Glutamatergic neuron (in vitro differentiated cells): Measurements from ENCODE around the gene RGL3. TPM values are rescaled to one million over a fixed set of nuclear protein-coding genes. Genes with fewer than 3 reads are reported as not detected.

Experiments
- DNase-seq: peaks from one replicate; pipeline ENCODE4 v3.0.0; 2022
- H3K27ac Mint-ChIP-seq: one replicate; pipeline ENCODE4 v1.8.0; 2020; ENCODE audit warnings: mild to moderate bottlenecking, mixed read lengths, inconsistent platforms; ENCODE audit not compliant: unreplicated experiment
- H3K27me3 Mint-ChIP-seq: one replicate; pipeline ENCODE4 v1.8.0; 2020; ENCODE audit warnings: mild to moderate bottlenecking, moderate library complexity, mixed read lengths, inconsistent platforms; ENCODE audit not compliant: unreplicated experiment
- H3K36me3 Mint-ChIP-seq: one replicate; pipeline ENCODE4 v1.8.0; 2020; ENCODE audit warnings: mild to moderate bottlenecking, mixed read lengths, inconsistent platforms; ENCODE audit not compliant: unreplicated experiment
- H3K4me1 Mint-ChIP-seq: one replicate; pipeline ENCODE4 v1.8.0; 2020; ENCODE audit warnings: mild to moderate bottlenecking, low read depth, mixed read lengths, inconsistent platforms; ENCODE audit not compliant: unreplicated experiment
- H3K4me3 Mint-ChIP-seq: one replicate; pipeline ENCODE4 v1.8.0; 2020; ENCODE audit warnings: mild to moderate bottlenecking, mixed read lengths, inconsistent platforms; ENCODE audit not compliant: unreplicated experiment
- H3K9me3 Mint-ChIP-seq: one replicate; pipeline ENCODE4 v1.8.0; 2020; ENCODE audit warnings: mild to moderate bottlenecking, moderate library complexity, mixed read lengths, inconsistent platforms; ENCODE audit not compliant: unreplicated experiment
- CTCF ChIP-seq: fragments of 200-600 bp; sonication (generic); IDR thresholded peaks from one replicate; pipeline ENCODE4 v1.5.0; 2021; ENCODE audit not compliant: partially characterized antibody, unreplicated experiment
- total RNA-seq: library from RNA; stranded (reverse); fragmentation: NEBNext Ultra II Directional; extraction: Animal tissue kit (Norgen Biotek cat#: 25700); gene quantifications from one replicate; pipeline ENCODE4 v1.2.1, GENCODE V29; 2021; ENCODE audit not compliant: unreplicated experiment

RGL3 gene
- total RNA-seq, 1 donor from 2014 or later = 0.66 TPM

DNA sequence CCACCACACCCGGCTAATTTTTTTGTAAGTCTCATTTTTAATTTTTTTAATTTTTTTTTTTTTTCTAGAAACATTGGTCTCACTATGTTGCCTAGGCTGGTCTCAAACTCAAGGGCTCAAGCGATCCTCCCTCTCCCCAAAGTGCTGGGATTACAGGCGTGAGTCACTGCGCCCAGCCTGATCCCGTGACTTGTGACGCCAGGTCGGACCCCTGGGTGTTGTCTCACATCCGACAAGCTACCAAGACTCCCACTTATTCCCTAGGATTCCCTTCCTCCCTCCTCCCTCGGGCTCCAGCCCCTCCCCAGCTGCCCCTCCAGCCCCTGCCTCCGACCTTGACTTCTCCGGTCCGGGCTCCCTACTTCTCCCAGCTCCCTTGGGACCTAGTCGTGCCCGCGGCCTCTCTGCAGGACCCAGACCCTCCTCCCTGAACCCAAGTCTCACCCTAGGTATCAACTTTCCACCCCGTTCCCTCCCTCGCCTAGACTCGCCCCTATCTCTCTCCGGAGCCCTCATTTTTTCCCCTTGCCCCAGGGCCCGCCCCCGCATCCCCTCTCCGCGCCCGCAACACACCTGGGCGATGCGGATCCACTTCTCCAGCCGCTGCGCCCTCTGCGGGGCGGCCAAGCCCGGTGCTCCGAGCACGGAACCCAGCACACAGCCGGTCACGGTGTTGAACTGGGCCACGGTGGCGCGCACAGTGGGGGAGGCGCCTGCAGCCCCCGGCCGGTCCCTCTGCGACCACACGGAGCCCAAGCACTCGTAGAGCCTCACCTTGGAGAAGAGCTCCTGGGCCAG, 13.1 kb downstream of the RGL3 start:
- no peaks in the 10 kb centered on the region for H3K4me1 Mint-ChIP-seq
- H3K27ac Mint-ChIP-seq = no peak overlapping the region
- DNase-seq = no peak
- no peaks in the 10 kb centered on the region for H3K36me3 Mint-ChIP-seq
- TF ChIP-seq CTCF = no peak
- no peak overlapping the region for H3K4me3 Mint-ChIP-seq
- peaks cover 6% of the 10 kb centered on the region for H3K27me3 Mint-ChIP-seq
- peaks cover 3% of the 10 kb centered on the region for H3K9me3 Mint-ChIP-seq

DNA sequence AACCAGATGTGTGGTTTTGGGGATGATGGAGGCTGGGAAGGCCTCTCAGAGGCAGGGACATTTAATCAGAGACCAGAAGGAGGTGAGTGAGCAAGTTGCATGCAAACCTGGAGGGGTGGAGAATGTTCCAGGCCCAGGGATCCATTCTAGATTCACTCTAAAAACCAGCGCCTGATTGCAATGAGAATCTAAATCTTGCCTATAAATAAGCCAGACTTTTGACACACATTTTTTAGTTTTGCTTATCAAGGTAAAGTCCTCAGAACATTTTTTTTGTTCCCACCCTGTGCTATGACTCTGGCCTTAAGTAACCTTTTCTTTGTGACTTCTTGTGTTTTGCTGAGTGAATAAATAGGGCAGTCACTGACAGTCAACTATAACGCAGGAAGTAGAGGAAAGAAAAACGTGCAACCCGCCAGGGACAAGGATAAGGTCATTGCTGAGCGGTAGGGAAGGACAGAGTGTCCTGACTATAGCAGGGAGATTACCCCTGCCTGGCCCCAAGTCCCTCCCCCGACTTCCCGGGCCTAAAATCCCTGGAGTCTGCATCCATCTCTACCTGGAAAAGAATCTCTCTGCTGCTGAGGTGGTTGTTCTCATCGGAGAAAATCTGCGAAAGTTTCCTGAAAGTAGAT, 14.4 kb downstream of the RGL3 start:
- Mint-ChIP-seq H3K27me3 (peaks cover 6% of the 10 kb centered on the region), H3K4me3 (no peak overlapping the region), H3K4me1 (no peaks in the 10 kb centered on the region), H3K36me3 (no peaks in the 10 kb centered on the region), H3K9me3 (peaks cover 4% of the 10 kb centered on the region), H3K27ac (no peak overlapping the region)
- TF ChIP-seq CTCF = no peak
- no peak for DNase-seq

GRCh38 chr19:11401808-11402543, 17.1 kb downstream of the RGL3 start:
- Mint-ChIP-seq H3K9me3 (peaks cover 4% of the 10 kb centered on the region), H3K36me3 (no peaks in the 10 kb centered on the region), H3K27me3 (peaks cover 6% of the 10 kb centered on the region), H3K27ac (no peak overlapping the region), H3K4me1 (peaks cover 2% of the 10 kb centered on the region), H3K4me3 (no peak overlapping the region)
- TF ChIP-seq CTCF = no peak
- DNase-seq = no peak

- peaks cover 6% of the 10 kb centered on the region for H3K27me3 Mint-ChIP-seq
- H3K36me3 Mint-ChIP-seq = no peaks in the 10 kb centered on the region
- DNase-seq = no peak
- no peak overlapping the region for H3K27ac Mint-ChIP-seq
- H3K4me3 Mint-ChIP-seq = no peak overlapping the region
- peaks cover 4% of the 10 kb centered on the region for H3K9me3 Mint-ChIP-seq
- peaks cover 2% of the 10 kb centered on the region for H3K4me1 Mint-ChIP-seq
- TF ChIP-seq CTCF = no peak
Observed at GRCh38 chr19:11400798-11401197, 18.3 kb downstream of the RGL3 start.
